Stimulated activated CD4-positive, alpha-beta T cell treated with anti-CD3 and anti-CD28 coated beads, Interleukin-2, amount 100 ng/mL, for 48 hours (primary cell): ENCODE measurements around the gene SAXO1.
"Not testable (repeated sequence)": the region's sequence is repeated elsewhere in the genome, so short reads cannot be mapped to it uniquely, and the experiment has no call there.

Source experiments
- DNase-seq, 2 donors: peaks; one replicate each; pipeline ENCODE4 v3.0.0-alpha.2; 2020

SAXO1 gene

DNA sequence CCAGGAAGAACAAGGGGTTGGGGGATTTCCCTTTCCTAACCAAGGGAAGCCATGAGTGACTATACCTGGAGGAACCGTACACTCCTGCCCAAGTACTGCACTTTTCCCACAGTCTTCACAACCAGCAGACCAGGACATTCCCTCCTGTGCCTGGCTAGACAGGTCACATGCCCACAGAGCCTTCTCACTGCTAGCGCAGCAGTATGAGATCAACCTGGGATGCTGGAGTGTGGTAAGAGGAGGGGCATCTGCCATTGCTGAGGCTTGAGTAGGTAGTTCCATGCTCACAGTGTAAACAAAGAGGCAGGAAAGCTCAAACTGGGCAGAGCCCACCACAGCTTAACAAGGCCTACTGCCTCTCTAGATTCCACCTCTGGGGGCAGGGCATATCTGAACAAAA lies 35.9 kb downstream of the SAXO1 start:
- no peak for DNase-seq

GRCh38 chr9:18996211-18996610 lies 36.8 kb downstream of the SAXO1 start:
- no peak for DNase-seq

DNA sequence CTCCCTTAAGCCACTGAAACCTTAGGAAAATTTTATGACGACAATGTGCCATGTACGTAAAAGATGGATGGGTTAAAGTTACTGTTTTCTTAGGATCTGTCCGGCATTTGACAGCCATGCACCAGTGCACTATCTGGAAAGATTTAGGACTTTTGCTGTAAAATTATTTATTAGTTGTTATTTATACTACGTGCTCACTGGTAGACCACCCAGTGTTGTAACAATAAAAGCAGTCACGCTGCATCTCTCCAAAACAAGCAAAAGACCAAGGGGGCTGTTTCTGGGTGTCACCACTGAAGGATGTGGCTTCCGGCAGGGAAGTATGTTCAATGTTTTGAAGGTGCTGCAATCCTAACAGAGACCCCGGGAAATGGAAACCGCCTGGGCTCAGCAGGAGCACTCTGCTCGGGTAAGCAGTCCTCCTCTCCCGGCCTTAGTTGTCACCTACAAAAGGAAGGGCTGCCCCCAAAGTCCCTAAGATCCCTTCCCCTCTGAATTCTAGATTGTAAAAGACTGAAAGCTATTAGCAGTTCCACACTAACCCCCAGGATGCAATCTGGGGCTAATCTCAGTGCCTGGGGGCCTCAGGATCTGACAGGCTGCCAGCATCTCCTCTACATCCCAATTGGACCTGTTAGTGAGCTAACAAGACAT lies 38.6 kb downstream of the SAXO1 start:
- DNase-seq, result no peak

DNA sequence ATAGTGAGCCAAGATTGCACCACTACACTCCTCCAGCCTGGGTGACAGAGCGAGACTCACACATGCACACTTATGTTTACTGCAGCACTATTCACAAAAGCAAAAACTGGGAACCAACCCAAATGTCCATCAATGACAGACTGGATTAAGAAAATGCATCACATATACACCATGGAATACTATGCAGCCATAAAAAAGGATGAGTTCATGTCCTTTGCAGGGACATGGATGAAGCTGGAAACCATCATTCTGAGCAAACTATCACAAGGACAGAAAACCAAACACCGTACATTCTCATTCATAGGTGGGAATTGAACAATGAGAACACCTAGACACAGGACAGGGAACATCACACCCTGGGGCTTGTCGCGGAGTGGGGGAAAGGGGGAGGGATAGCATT lies 41.8 kb downstream of the SAXO1 start:
- DNase-seq, result not testable (repeated sequence)

DNA sequence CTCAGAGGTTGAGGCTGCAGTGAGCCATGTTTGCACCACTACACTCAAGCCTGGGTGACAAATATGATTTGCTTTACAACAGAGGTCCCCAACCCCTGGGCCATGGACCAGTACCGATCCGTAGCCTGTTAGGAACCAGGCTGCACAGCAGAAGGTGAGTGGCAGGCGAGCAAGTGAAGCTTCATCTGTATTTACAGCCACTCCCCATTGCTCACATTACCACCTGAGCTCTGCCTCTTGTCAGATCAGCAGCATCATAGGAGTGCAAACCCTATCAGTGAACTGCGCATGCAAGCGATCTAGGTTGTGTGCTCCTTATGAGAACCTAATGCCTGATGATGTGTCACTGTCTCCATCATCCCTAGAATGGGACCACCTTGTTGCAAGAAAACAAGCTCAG lies 42.5 kb downstream of the SAXO1 start:
- no peak for DNase-seq

- DNase-seq, result no peak
Observed at GRCh38 chr9:18989865-18990264, 43.1 kb downstream of the SAXO1 start.

DNA sequence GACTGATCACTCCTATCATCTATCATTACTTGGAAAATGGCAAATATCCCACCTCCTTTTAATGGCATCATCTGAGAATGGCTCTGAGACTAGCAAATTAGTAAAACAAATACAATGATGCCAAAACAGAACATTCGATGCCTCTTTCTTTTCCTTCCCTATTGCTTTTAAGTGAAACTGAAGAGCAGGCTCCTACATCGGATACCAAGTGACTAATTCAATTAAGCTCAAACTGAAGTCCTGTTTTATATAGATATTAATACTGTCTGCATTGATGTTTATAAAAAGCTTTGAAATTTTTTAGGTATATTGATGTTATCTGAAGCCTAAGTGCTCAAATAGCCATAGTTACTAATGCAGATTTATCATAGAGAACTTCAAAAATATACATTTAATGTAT lies 43.9 kb downstream of the SAXO1 start:
- DNase-seq, result no peak

DNA sequence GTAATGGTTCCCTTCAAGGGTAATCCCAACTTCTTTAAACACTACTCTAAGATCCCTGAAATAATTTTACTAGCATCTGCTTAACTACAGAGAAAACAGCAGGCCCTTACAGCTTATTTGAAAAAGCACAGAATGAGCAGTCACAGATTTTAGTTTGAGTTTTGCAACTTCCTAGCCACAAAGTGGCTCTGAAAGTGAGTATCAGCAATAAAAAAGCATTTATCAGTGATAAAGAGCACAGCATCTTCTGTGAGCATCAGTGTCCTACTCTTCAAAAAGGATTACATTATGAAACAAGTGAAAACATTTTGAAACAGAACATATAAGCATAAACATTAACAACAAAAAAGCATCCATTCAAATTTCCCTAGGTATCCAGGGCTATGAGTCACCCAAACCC lies 45.0 kb downstream of the SAXO1 start:
- no peak for DNase-seq

GRCh38 chr9:18985996-18986395 lies 47.0 kb downstream of the SAXO1 start:
- DNase-seq, result no peak

- no peak for DNase-seq
Observed at GRCh38 chr9:18985464-18985951, 47.5 kb downstream of the SAXO1 start.

DNA sequence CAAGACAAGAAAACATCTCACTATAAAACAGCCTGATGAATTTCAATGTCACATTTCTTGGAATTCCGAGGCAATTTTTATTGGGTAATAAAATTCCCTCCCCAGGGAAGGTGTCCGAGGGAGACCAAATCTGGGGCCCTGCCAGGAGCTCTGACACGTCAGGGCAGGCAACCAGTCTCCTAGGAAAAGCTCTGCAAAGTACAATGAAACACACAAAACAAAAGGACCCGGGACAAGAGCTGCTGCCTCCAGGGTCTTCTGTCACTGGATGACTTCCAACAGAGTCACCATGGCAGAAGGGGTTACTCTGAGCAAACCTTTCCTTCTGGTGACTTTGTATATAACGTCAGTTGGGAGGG lies 50.8 kb downstream of the SAXO1 start:
- DNase-seq, result no peak

GRCh38 chr9:18981476-18982261 lies 51.3 kb downstream of the SAXO1 start:
- DNase-seq, result no peak

DNA sequence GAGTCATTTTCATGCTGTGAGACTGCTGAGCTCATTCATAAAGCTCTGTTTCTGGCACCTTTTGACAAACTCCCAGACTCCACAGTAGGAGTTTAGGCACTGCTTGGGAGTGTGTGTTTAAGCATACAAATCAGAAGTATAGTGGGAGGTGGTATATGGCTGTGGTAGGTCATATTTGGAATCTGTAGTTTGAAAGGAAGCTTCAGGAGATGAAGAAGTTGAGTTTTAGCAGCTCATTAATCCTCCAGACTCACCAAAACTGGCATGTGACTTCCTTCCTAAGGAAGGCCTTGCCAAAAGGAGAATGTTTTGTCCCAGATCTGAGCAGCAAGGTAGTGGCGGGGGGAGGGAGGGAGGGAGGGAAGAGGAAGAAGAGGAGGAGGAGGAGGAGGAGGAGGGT lies 52.8 kb downstream of the SAXO1 start:
- no peak for DNase-seq

DNA sequence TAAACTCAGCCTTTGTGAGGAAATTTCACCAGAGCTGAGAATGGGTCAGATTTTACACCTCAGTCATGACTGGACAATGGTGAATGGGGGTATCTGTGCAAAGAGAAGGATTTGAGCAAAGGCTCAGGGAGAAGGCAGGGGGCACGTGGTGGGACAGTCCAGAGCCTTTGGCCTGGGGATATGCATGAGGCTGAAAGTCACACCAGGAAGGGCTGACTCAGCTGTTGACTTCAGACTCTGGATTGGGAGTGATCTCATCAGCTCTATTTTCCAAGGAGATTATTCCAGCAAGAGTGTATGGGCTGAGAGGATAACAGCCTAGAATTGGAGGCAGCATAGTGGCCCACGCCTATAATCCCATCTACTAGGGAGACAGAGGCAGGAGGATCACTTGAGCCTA lies 53.6 kb downstream of the SAXO1 start:
- no peak for DNase-seq

- DNase-seq, result no peak
Observed at GRCh38 chr9:18978188-18978587, 54.8 kb downstream of the SAXO1 start.

DNA sequence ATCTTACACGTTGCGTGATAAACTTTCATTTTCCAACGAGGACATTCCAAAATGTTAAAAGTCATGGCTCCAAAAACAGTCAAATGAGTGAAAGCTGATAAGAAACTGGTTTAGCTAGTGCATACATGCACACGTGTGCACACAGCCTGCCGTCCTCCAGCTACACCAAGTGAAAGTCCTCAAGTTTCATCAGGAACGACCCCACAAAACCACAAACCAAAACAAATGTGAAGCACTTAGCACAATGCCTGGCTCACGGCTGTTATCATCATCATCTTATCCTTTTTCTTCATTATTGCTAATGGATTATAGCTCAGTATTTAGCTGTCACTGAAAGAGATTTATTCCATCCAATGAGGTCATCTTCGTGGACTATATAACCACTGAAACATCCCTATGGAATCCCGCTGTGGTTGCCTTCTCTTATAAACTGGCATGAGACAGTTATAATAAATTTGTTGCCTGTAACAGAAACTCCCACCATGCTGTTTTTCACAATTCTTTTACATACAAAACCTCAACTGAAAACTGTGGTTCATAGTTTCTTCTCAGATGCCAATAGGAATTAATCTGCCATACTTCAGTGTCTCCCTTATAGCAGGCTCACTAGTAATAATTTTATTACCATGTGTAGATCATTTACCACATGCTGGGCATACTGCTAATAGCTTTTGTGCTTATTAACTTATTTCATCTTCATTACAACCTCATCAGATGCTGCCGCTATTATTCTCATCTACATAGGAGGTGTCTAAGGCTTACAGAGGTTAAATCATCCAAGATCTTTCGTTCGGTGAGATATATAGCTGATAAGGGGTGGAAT lies 56.1 kb downstream of the SAXO1 start:
- DNase-seq, result no peak

GRCh38 chr9:18976221-18976708 lies 56.7 kb downstream of the SAXO1 start:
- DNase-seq, result no peak

DNA sequence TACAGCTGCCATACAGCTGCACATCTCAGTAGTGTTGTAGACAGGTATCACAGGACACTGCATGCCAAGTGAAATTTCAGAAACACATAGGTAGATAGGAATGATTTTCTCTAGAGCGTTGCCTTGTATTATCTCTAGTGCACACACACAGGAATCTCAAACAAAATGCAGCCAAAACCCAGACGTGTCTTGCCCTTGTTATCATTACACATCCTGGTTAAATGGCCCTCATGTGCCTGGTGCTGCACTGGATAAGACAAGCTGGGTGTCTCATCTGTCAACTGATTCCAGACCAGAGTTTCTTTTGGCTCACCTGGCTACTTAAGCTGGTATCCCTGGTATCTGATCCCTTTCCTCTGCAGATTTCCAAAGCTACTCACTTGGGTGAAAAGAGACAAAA lies 59.7 kb downstream of the SAXO1 start:
- no peak for DNase-seq

DNA sequence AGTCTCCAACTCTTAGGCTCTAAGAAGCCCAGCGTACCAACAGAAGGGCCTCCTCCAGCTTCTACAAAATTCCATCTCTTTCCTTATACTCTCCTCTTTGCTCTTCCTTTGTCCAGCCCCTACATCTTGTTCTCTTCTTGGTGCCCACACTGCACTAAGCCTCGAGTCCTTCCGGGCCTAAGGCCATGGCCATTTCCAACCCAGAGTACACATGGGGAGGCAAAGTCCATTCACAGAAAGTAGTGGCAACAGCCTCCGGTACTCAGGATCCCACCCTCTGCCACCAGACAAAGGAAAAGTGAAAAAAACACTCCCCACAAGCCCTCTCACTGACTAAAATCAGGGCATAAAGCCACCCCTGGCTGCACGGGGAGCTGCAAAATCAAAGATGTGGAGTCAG lies 60.3 kb downstream of the SAXO1 start:
- DNase-seq, result no peak

DNA sequence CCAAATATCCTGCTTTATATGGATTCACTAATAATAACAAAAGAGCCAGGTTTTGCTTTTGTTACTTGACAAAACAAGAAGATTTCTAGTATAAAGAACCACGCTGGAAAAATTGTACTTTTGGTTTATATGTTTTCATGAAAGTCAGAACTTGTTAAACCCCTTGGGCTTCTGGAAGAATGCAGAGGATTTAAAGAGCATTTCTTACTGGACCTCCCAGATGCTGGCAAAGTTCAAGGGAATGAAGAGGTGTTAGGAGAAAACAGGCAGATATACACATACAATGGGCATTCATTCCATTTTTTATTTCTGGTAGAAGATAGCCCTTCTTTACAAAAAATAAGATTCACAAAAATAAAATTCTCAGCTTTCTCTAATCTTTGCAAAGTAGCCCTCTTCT lies 61.1 kb downstream of the SAXO1 start:
- DNase-seq, result no peak

- no peak for DNase-seq
Observed at GRCh38 chr9:18971404-18971803, 61.6 kb downstream of the SAXO1 start.

DNA sequence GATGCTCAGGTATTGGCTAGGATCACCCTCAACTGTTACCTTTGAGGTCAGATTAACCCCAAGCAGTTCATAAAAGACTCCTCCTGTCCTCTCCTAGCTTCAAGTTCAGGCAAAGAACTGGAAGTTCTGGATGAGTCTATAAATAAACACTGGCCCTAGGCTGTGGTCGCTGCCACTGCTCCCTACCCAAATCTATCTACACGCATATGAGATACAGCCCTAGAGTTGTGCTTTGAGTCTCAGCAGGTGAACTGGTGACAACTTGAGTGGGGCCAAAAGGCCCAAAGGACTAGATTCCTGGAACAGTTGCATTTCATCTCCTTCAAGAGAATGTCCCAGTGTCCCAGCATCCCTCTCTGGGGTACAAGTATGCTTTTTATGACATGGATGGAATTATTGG lies 62.6 kb downstream of the SAXO1 start:
- DNase-seq, result no peak

GRCh38 chr9:18969128-18969527 lies 63.9 kb downstream of the SAXO1 start:
- no peak for DNase-seq

DNA sequence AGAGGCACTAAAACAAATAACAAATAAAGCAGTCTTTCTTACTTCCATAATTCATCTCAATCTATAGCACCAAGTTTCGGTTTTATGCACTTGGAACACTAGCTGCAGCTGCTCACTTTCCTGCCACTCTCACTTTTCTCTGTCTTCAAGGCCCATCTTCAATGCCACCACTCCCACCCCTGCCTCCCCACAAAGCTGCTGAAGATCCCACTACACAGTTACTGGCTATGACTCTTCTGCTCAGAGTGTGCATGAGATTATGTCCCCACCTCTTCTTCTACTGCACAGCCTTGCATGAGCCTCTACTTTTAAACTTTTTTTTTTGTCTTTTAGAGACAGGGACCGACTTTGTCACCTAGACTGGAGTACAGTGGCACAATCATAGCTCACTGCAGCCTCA lies 77.4 kb downstream of the SAXO1 start:
- no peak for DNase-seq
